Adrenal gland (tissue), 5 donors: ENCODE results near the gene SUSD6.

Source experiments
- CTCF ChIP-seq, 6 experiments: fragments of 450-650 bp in 4 of 6; fragments of 200-600 bp in 2 of 6; sonication (generic) in 1 of 6; IDR thresholded peaks; 1 replicate in 5 of 6; 2 replicates in 1 of 6; pipeline versions ENCODE4 v1.5.1 to v1.8.0; 2016 to 2021; ENCODE audit warnings: antibody characterized with exemption in 6 of 6, mild to moderate bottlenecking in 2 of 6, moderate library complexity in 1 of 6
- POLR2A ChIP-seq, 2 donors: fragments of 450-650 bp; IDR thresholded peaks; one replicate each; pipeline ENCODE4 v1.6.1; 2017; ENCODE audit warnings: antibody characterized with exemption in 2 of 2, mild to moderate bottlenecking in 2 of 2, moderate library complexity in 1 of 2
- donor health status: DM: no; HTN: no; CAD: no.

GRCh38 chr14:69750495-69750894, 139.1 kb downstream of the SUSD6 start:
- no peak for TF ChIP-seq POLR2A (IDR thresholded peaks at IDR 0.05)
- TF ChIP-seq CTCF (IDR thresholded peaks at IDR 0.05) = no peak
